GM18870 (cell line): ENCODE measurements around the gene OTOGL.
A peak's percentile ranks its signal among the peaks of the same experiment; 100 is the strongest.
"Not testable (repeated sequence)": the region's sequence is repeated elsewhere in the genome, so short reads cannot be mapped to it uniquely, and the experiment has no call there.

Experiments
- ATAC-seq: cut with Tn5 transposase; IDR thresholded peaks from one replicate; pipeline ENCODE4 v1.9.1; 2021; ENCODE audit warnings: moderate library complexity; ENCODE audit not compliant: unreplicated experiment

OTOGL gene

DNA sequence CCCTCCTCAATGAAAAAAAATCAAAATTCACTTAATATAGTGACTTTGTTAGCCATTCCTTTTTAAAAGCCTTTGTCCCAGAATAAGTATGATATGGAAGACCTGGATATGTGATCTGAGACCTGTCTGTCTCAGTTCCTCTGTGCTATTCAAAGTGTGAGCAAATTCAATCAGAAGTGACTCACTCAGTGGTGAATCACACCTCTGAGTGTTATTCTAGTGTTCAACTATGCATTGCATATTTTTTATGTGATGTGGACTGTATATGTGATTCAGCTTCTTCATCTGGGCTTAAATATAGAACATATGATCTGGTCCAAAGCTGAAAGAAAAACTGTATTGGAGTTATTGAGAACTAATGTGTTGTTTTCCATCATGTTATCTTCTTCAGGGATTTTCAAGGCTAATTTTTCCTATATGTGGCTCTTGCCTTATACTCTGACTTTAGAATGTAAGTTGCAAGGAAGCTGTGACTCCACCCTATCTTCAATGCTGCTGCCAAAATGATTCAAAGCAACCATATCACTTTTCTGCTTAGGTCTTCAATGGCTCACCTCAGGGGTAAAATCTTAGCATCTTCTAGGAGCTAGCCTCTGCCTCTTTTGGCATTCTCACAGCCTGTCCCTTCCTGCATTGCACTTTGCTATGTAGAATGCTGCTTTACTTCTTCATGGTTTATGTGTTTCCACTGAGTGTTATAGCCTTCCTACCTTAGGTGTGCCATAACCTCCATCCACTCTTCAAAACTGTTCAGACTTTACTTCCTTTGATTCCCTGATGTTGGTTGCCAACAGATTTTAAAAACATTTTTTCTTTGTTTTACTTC lies 169.8 kb downstream of the OTOGL start:
- no peak for ATAC-seq

DNA sequence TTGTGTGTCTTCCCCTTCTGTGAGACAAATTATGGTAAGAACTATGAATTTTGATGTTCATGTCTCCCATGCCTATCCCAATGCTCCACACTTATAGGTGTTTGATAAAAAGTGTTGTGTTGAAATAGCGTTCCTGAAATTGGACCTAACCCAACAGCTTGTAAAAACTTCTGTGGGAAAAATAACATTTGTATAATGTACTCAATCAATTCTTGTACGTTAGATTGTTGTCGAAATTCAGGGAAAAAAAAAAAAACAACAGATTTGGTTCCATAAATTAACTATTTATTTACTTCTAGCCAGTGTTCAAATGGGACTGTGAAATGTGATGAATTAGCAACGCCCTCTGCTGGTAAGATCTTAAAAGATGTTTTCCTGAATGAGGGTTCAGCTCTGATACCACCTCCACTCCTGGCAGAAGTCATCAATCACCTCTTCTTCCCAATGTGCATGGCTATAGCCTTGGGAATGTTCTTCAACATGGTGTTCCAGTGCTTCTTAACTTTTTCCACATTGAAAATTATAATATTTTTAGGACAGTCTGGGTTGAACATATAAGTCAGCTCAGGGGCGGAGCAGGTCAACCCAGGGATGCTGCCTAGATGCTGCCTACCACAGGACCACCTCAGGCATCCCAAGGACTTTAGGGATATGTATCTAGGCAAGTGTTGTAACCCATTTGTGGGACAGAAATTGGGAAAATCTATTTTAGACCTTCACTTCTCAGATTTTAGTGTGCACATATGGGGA lies 170.6 kb downstream of the OTOGL start:
- ATAC-seq: peak; percentile 51

DNA sequence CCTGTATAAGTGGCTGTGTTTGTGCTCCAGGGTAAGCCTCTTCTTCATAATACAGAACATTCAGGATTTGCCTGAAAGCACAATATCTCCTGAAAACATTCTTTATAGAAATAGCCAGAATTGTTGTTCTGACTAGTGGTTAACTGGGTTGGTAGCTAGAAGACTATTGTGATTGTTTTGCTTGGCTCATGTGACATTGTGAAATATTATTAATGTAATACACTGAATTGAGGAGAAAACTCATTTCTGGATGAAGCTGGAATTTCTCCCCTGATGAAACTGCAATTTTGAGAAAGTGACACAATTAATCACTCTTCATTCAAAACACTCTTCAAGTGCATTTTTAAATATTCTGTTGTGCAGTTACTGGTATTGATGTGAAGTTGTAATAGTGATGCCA lies 172.4 kb downstream of the OTOGL start:
- ATAC-seq: no peak

DNA sequence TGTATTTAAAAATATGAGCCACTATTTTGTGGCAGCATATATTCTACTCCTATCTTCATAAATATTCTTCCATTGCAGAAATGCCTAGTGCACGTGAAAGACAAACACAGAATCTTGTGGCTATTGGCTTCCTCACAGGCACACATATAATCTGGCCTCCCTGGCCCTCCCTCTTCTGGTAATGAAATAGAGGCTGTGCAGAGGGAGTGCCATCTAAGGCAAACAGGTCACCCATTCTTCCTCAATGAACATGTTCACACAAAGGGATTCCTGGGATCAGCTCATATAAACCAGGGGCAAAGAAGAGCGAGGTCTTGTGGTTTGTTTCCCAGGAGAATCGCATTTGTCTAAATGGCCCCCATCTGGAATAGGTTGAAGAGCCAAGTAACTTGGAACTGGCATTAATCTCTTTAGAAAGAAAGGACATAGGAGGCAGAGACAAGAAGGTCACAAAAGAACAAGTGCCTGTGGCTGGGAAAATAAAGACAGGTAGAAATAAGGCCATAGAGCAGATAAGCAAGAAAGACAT lies 173.1 kb downstream of the OTOGL start:
- ATAC-seq: no peak

DNA sequence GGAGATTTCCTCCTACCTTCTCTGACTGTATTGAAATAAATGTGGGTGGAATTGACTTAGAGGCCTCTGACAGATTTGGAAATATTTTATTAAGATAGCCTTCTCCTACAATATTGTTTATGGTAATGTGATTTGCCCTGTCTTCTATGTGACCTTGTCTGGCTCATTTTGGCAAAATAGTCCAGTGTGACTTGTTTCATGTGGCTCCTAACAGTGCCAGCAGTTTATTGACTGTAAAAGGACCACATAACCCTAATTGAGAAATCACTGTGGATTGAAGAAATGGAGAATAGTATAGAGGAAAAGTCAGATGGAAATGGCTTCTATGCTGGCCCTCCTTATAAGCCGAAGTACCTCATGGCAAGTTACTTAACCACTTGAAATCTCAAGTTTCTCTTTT lies 173.8 kb downstream of the OTOGL start:
- ATAC-seq: no peak

DNA sequence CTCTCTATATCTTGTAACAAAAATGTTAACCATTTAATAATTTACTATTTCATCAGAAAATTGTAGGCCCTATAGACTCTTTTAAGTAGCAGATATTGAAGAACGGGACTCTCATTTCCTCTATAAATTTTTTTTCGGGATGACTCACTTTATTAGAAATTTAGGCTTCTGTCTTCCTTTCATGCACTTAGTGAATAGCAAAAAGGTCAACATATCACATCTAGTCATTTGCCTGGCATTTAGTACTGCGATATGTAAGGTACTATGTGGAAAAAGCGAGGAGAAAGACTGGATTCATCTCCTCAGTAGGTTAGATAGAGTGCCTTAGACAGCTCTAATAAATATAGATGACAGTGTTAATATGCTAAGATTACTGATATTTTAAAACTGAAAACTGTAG lies 178.4 kb downstream of the OTOGL start:
- no peak for ATAC-seq

DNA sequence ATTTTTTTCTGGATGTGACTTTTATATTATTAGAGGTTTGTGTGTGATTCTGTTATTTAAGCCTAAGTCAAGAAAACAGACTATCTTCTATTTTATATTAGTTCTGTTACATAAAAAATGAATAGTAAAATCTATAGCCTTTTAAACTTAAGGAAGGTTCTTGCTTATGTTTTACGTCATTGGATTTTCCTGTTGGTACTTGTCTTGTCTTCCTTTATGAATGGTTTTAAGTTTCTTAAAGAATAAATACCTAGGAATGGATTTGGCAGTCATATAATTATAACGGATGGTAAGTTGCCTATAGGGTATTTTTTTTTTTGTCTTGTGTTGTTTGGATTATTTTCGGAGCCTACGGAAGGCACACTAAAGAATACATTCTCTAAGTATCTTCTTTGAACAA lies 182.9 kb downstream of the OTOGL start:
- ATAC-seq: no peak

DNA sequence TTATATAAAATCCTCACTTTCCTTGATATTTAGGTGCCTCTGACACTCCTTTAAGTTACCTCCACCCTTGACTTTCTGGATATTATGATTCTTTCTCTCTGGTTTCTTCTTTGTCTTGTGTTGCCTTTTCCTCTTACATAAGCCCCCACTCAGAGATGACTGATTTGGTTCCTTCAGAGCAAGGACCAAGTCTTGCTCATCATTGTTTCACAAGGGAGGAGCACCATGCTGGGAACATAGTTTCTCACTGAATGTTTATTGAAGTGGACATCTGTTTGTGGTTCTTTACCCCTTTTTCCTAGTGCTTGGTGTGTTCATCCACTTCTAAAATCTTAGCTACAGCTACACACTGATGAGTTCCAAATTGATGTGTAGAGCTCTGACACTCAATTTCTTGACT lies 183.4 kb downstream of the OTOGL start:
- ATAC-seq: no peak

DNA sequence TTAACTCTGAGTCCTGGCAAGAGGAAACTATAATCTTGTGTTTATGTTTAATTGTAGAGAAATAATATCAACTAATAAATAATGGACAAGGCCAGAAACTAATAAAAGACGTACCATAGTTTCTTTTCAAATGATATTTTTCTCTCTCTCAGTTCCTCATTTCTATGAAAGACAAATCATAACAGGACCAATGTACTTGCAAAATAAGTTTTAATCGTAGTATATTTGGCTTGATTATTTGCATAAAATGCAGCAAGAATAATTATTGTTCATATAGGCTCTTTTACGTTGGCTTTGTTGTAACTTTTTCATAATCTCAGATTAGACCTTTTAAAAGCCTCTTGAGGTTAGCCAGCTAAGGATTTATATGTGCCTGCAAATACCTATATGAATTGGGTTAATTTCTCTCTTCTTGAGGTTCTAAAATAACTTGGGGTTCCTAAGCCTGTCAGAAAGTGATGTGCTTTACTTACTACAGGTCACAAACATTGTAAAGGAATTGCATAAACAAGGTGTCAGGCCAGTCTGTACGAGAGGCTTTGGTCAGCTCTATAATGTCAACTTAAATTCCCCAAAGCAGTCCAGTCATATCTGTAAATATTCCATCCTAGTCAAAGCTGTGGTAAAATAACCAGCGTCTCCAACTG lies 191.9 kb downstream of the OTOGL start:
- peak; percentile 57 for ATAC-seq

DNA sequence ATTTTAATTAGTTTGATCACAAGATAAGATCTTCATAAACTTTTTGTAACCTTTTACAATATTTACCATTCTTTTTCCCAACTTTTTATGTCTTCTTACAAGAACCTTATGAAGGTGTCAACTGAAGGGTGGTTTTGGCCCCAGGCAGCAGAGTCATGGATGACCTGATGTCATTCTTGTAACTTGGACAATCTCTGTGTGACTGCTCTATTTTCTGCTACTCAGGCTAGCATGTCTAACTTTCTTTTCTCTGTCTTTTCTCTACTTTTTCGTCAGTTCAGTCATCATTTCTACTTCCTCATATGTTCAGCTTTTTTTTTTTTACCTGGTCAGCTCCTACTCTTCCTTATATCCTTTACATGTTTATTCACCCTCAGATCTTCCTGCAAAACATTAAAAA lies 194.0 kb downstream of the OTOGL start:
- peak; percentile 54 for ATAC-seq

DNA sequence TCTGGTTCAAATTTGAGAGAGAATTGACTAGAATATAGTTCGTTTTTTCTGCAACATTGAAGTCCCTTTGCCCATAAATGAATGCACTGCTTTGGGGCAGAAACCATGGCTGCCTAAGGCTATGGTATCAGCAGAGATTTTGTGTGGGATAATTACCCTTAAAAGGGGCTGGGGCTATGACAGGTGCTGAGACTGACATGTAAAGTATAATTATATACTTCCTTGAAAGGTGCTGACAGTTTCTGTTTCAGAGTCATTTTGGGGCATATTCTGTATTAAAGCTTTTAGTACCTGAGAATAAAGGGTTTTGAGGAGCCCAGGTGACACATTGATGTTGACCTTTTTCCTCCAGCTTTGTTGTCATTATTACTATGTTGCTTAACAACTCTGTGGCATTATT lies 194.4 kb downstream of the OTOGL start:
- peak; percentile 69 for ATAC-seq

DNA sequence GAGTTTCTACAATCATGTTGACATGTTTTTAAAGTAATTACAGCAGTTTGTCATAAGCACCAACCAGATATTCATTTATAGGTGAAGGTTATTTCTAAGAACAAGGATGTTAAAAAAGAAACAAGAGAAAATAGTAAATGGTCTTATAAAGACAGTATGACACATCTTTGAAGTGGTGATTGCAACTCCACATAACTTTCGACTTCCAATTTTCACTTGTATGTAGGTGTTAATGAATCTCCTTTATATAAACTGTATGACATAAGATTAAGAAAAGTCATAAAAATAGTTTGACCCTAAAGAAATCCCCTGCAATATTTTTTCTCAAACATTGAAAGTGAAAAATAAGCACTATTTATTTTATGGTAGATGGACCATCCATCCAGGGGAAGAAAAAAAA lies 199.9 kb downstream of the OTOGL start:
- ATAC-seq: no peak

DNA sequence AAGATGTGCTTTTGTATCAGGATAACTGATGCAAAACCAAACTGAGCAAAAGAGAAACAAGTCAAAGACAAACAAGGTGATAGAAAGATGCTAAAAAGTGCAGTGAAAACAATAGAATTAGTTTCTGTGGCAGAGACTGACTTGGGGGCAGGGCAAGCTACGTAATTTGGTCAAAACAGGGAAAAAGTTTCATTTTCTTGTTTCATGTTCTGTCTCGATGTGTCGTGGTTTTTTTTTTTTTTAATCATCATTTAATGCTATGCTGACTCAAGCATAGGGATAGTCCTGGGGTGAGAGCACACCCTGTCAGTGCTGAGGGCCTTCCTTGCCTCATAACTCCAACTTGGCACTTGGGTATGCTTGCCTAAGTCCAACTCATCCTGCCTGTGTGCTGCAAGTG lies 200.6 kb downstream of the OTOGL start:
- ATAC-seq: peak; percentile 92

DNA sequence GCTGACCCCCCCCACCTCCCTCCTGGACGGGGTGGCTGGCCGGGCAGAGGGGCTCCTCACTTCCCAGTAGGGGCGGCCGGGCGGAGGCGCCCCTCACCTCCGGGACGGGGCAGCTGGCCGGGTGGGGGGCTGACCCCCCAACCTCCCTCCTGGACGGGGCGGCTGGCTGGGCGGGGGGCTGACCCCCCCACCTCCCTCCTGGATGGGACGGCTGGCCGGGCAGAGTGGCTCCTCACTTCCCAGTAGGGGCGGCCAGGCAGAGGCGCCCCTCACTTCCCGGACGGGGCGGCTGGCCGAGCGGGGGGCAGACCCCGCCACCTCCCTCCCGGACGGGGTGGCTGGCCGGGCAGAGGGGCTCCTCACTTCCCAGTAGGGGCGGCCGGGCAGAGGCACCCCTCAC lies 208.1 kb downstream of the OTOGL start:
- ATAC-seq: not testable (repeated sequence)

DNA sequence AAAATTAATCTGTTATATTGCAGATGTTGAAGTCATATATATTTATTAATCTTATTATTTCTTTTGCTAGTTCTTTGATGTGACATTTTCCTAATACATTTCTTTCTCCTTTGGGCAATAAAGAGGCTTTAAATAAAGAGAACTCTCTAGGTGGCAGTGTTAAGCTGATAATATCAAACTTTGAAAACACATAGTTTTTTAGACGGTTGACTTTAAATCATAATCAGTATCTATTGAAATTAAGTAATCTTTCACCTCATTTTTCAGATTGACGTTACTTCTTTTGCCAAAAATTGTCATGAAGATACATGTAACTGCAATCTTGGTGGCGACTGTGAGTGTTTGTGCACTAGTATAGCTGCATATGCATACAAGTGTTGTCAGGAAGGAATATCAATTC lies 213.9 kb downstream of the OTOGL start:
- no peak for ATAC-seq

DNA sequence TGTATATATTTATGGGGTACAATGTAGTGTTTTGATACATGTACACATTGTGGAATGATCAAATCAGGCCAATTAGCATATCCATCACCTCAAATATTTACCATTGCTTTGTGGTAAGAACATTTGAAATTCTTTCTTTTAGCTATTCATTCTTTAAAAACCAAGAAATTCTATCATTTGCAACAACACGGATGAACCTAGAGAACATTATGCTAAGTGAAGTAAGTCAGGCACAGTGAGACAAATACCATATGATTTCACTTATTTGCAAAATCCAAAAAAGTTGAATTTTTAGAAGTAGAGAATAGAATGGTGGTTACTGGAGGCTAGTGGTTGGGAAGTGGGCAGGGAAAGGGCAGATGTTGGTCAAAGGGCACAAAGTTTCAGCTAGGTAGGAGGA lies 215.4 kb downstream of the OTOGL start:
- no peak for ATAC-seq

DNA sequence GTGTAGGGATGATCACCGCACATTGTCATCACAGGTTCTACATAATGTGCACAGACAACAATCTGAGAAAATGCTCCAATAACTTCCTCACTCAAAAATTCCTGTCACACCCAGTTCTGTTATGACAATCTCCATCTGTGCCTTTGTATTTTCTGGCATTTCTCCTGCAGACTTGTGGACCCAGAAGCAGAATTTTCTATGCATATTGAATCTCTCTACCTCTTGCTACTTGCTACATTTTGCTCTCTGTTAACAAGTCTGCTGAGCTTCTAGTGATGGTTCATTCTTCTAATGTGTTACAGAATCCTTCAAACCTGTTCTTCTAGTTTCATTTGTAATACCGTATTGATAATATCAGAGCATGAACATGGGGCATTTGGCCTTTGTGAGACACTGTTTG lies 216.9 kb downstream of the OTOGL start:
- no peak for ATAC-seq

DNA sequence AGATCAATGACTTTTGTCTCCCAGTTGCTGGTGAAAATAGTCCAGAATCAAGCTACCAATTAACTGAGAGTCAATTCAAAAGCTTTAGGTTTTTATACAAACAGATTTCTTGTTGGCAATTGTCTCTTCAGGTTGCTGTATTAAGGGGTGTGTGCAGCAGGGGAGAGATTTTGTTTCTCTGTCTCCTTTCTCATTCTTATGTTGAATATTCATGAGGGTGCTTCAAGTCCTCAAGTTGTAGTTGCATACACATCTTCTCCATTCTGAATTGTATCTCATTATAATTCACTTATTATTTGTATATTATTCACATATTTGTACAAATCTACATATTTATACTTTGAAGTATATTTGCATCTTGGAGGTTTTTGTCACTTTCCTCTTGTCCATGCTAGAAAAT lies 218.0 kb downstream of the OTOGL start:
- no peak for ATAC-seq

DNA sequence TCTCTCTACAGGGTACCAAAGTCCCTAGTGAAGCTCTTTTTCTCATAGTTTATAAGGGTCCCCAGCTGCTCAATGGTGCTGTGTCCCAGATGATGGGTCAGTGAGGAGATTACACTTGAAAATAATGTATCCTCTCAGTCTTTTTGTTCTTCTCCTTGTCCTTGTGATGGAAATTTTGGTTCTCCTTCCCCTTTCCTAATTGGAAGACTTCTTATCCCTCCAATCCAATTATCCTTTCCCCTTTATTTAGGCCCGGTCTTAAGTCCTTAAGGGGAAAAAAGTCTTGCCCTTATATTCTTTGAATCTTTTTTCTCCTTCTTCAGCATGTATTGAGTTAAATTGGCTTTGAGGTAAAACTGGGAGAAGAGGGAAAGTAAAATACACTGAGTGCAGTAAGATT lies 218.6 kb downstream of the OTOGL start:
- ATAC-seq: no peak

DNA sequence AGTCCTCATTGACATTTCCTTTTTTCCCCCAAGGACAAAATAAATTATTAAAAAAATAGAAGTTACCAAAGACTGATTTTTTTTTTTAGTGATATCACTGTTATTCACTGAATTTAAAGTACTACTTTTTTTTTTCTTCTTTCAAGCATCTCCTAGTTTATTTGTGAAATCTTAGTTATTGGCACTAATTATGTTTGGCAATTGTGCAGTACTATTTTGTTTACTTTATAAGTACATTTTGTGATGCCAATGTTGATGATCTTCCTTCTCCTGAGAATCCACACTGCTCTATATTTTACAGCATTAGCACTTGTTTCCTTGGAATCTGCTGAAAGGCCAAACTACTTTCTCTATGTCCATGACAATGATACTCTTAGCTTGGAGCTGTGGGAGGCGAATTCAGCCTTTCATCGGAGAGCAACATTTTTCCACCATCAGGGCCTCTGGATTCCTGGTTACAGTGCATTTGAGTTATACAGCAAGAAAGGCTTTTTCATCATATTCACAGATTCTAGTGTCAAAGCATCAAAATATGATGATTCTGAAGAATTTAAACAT lies 220.9 kb downstream of the OTOGL start:
- no peak for ATAC-seq

DNA sequence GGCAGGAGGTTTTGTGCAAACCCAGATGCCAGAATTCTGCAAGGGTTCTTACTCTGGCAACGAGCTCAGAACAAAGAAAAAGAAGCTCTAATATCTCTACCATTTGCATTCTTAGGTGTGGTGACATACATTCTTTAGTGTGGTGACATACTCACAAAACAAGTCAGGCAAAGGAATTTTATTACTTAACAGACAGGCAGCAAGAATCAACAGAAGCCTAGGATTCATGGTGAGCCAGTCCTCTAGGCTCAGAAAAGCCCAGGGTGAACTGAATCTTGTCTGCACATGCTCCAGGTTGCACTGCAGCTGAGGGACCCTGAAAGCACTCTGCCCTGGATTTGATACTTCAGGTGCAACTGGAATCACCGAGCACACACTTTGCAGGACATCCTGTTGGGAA lies 222.3 kb downstream of the OTOGL start:
- no peak for ATAC-seq
